Lower lobe of right lung (tissue), 2 donors: ENCODE results near the gene HDAC7. TPM values are rescaled to one million over a fixed set of nuclear protein-coding genes. Genes with fewer than 3 reads are reported as not detected.

Experiments used
- ATAC-seq, 2 donors: fragments of 200-7000 bp; cut with Tn5 transposase; one replicate each; pipeline ENCODE4 v1.9.1; 2020 to 2022; ENCODE audit warnings: mild to moderate bottlenecking in 2 of 2, moderate library complexity in 2 of 2
- DNase-seq: peaks from one replicate; pipeline ENCODE4 v3.0.0-alpha.2; 2020
- H3K27ac ChIP-seq: fragments of 200-600 bp; one replicate; pipeline ENCODE4 v1.8.0; 2022
- H3K27me3 ChIP-seq: fragments of 200-600 bp; one replicate; pipeline ENCODE4 v1.8.0; 2022; ENCODE audit warnings: low read depth
- H3K36me3 ChIP-seq: fragments of 200-600 bp; one replicate; pipeline ENCODE4 v1.8.0; 2022; ENCODE audit warnings: mild to moderate bottlenecking
- H3K4me1 ChIP-seq: fragments of 200-600 bp; one replicate; pipeline ENCODE4 v1.8.0; 2022
- H3K4me3 ChIP-seq: fragments of 200-600 bp; one replicate; pipeline ENCODE4 v1.8.0; 2022; ENCODE audit warnings: mild to moderate bottlenecking
- H3K9me3 ChIP-seq: fragments of 200-600 bp; one replicate; pipeline ENCODE4 v1.8.0; 2022
- CTCF ChIP-seq: fragments of 200-600 bp; IDR thresholded peaks from one replicate; pipeline ENCODE4 v1.8.0; 2022; ENCODE audit warnings: antibody characterized with exemption, mild to moderate bottlenecking
- intact Hi-C: fragments of 100-400 bp; cut with DNase I; formaldehyde crosslinking; loops from one replicate; pipeline ENCODE4 v1.11.0; 2022
- total RNA-seq: library from RNA; stranded (reverse); fragmentation: NEBNext Ultra II Directional; extraction: Animal tissue kit (Norgen Biotek cat#: 25700); gene quantifications from one replicate; pipeline ENCODE4 v1.2.1, GENCODE V29; 2021
- donor health status: DM: no; HTN: yes; CAD: no; lungs with severe emphysema.

The HDAC7 gene
- total RNA-seq, 1 donor from 2014 or later = 104 TPM

- H3K9me3 ChIP-seq = no peaks in the 10 kb centered on the region
- intact Hi-C loops = no loop called here
- H3K4me1 ChIP-seq = no peaks in the 10 kb centered on the region
- no peak overlapping the region for H3K4me3 ChIP-seq
- no peak overlapping the region for H3K27ac ChIP-seq
- DNase-seq (peak; percentile 38), ATAC-seq (no peak)
- no peaks in the 10 kb centered on the region for H3K27me3 ChIP-seq
- TF ChIP-seq CTCF = no peak
- peaks cover 98% of the 10 kb centered on the region for H3K36me3 ChIP-seq
Measured at GRCh38 chr12:47793015-47793681, 26.6 kb downstream of the HDAC7 start.

GRCh38 chr12:47791874-47792273, 27.8 kb downstream of the HDAC7 start:
- Histone ChIP-seq H3K27me3 (no peaks in the 10 kb centered on the region), H3K9me3 (no peaks in the 10 kb centered on the region), H3K36me3 (peaks cover 100% of the 10 kb centered on the region), H3K4me3 (no peak overlapping the region), H3K4me1 (no peaks in the 10 kb centered on the region), H3K27ac (no peak overlapping the region)
- peak; percentile 32 for DNase-seq
- no peak for ATAC-seq
- intact Hi-C loops = no loop called here
- TF ChIP-seq CTCF = no peak

GRCh38 chr12:47791351-47791746, 28.4 kb downstream of the HDAC7 start:
- H3K4me3 ChIP-seq = no peak overlapping the region
- H3K36me3 ChIP-seq = peaks cover 100% of the 10 kb centered on the region
- H3K27me3 ChIP-seq = no peaks in the 10 kb centered on the region
- intact Hi-C loops = no loop called here
- peak; percentile 35 for DNase-seq
- H3K4me1 ChIP-seq = no peaks in the 10 kb centered on the region
- no peaks in the 10 kb centered on the region for H3K9me3 ChIP-seq
- no peak for TF ChIP-seq CTCF
- no peak overlapping the region for H3K27ac ChIP-seq
- ATAC-seq = no peak

GRCh38 chr12:47790676-47791350, 28.9 kb downstream of the HDAC7 start:
- H3K27ac ChIP-seq = no peak overlapping the region
- no peaks in the 10 kb centered on the region for H3K9me3 ChIP-seq
- peaks cover 100% of the 10 kb centered on the region for H3K36me3 ChIP-seq
- H3K4me3 ChIP-seq = no peak overlapping the region
- TF ChIP-seq CTCF = no peak
- no peaks in the 10 kb centered on the region for H3K27me3 ChIP-seq
- intact Hi-C loops = no loop called here
- no peaks in the 10 kb centered on the region for H3K4me1 ChIP-seq
- ATAC-seq (no peak), DNase-seq (peak; percentile 38)

GRCh38 chr12:47789712-47790489, 29.8 kb downstream of the HDAC7 start:
- H3K4me3 ChIP-seq = no peak overlapping the region
- no peaks in the 10 kb centered on the region for H3K9me3 ChIP-seq
- peaks cover 100% of the 10 kb centered on the region for H3K36me3 ChIP-seq
- DNase-seq (no peak), ATAC-seq (no peak)
- no peaks in the 10 kb centered on the region for H3K27me3 ChIP-seq
- intact Hi-C loops = no loop called here
- H3K4me1 ChIP-seq = no peaks in the 10 kb centered on the region
- H3K27ac ChIP-seq = no peak overlapping the region
- TF ChIP-seq CTCF = no peak
